Endodermal cell (in vitro differentiated cells): ENCODE data around the gene SH3BP5. TPM values are rescaled to one million over a fixed set of nuclear protein-coding genes. Genes with fewer than 3 reads are reported as not detected.

Experiments
- DNase-seq: peaks from one replicate; pipeline ENCODE4 v3.0.0-alpha.2; 2017
- H3K27ac ChIP-seq: 2 replicates; pipeline ENCODE4 v1.5.1; 2013; ENCODE audit warnings: mild to moderate bottlenecking, low read depth, low read length, moderate library complexity
- H3K27me3 ChIP-seq: 2 replicates; pipeline ENCODE4 v1.6.1; 2013; ENCODE audit warnings: mild to moderate bottlenecking, low read length, moderate library complexity; ENCODE audit not compliant: insufficient read depth, control insufficient read depth, poor library complexity, severe bottlenecking
- H3K36me3 ChIP-seq: 2 replicates; pipeline ENCODE4 v1.7.0; 2013; ENCODE audit warnings: mild to moderate bottlenecking, low read length, moderate library complexity; ENCODE audit not compliant: control insufficient read depth, insufficient read depth
- H3K4me1 ChIP-seq: one replicate; pipeline ENCODE4 v1.7.0; 2013; ENCODE audit warnings: low read length; ENCODE audit not compliant: control insufficient read depth, insufficient read depth
- H3K4me3 ChIP-seq: 2 replicates; pipeline ENCODE4 v1.5.1; 2013; ENCODE audit warnings: mild to moderate bottlenecking, low read length, moderate library complexity
- H3K9ac ChIP-seq: 2 replicates; pipeline ENCODE4 v1.6.1; 2013; ENCODE audit warnings: mild to moderate bottlenecking, low read length, moderate library complexity; ENCODE audit not compliant: poor library complexity, severe bottlenecking; ENCODE audit errors: extremely low read depth
- H3K9me3 ChIP-seq: 2 replicates; pipeline ENCODE4 v1.6.1; 2013; ENCODE audit warnings: mild to moderate bottlenecking, low read length, moderate library complexity; ENCODE audit not compliant: control insufficient read depth
- H3K27ac Mint-ChIP-seq: 2 replicates; pipeline ENCODE4 v1.8.0; 2020; ENCODE audit warnings: mixed read lengths
- H3K27me3 Mint-ChIP-seq: 2 replicates; pipeline ENCODE4 v1.8.0; 2021; ENCODE audit warnings: mild to moderate bottlenecking, mixed read lengths; ENCODE audit not compliant: insufficient read depth
- H3K36me3 Mint-ChIP-seq: 2 replicates; pipeline ENCODE4 v1.8.0; 2020; ENCODE audit warnings: low read depth, mixed read lengths
- H3K4me1 Mint-ChIP-seq: 2 replicates; pipeline ENCODE4 v1.8.0; 2020; ENCODE audit warnings: mixed read lengths
- H3K4me3 Mint-ChIP-seq: 2 replicates; pipeline ENCODE4 v1.8.0; 2020; ENCODE audit warnings: mild to moderate bottlenecking, moderate library complexity, mixed read lengths
- H3K9me3 Mint-ChIP-seq: 2 replicates; pipeline ENCODE4 v1.8.0; 2020; ENCODE audit warnings: mild to moderate bottlenecking, mixed read lengths
- CTCF ChIP-seq: fragments of 200-600 bp; sonication (generic); conservative IDR thresholded peaks from 2 replicates; pipeline ENCODE4 v1.5.0; 2021; ENCODE audit warnings: antibody characterized with exemption, mild to moderate bottlenecking
- WGBS, 2 experiments: methylation state at CpG; one replicate each; pipeline versions ENCODE4 v1.1.5 to v1.1.7; 2013; ENCODE audit warnings: missing lambda C conversion rate in 2 of 2, mixed read lengths in 1 of 2; ENCODE audit not compliant: insufficient coverage in 1 of 2, insufficient read length in 1 of 2; 5-methylcytosine and 5-hydroxymethylcytosine counted together
- total RNA-seq, 2 donors: library from RNA; stranded (reverse); fragmentation: NEBNext Ultra II Directional in 1 of 2; extraction: Animal tissue kit (Norgen Biotek cat#: 25700) in 1 of 2; gene quantifications; 2 replicates in 1 of 2; 3 replicates in 1 of 2; pipeline ENCODE4 v1.2.1, GENCODE V29; 2021

Gene SH3BP5
- total RNA-seq, 2 donors from 2014 or later: 25.8 to 30.3 TPM

DNA sequence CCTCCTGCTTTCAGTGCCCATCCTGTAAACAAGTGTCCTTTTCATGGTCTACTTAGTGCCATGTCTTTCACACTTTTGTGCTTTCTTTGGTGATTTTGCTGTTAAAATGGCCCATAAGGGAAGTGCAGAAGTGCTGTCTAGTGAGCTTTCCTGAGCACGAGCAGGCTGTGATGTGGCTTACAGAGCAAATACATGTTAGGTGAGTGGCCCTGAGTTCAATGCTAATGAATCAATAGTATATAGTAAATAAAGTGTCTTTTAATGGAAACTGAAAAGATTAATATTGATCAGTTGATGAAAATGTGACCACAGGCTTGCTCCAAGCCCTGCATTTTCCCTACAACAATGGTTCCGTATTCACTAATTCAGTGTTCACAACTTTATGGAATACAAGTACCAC lies 5.7 kb downstream of the SH3BP5 start:
- WGBS, 2 experiments: 89 to 91% methylated on average over 1 to 2 of the region's 2 CpGs
- H3K36me3 Mint-ChIP-seq: peaks cover 33% of the 10 kb centered on the region
- peaks cover 32% of the 10 kb centered on the region for H3K36me3 ChIP-seq
- peaks cover 3% of the 10 kb centered on the region for H3K27me3 Mint-ChIP-seq
- no peak overlapping the region for H3K27ac Mint-ChIP-seq
- no peak for TF ChIP-seq CTCF
- H3K9me3 Mint-ChIP-seq: no peaks in the 10 kb centered on the region
- H3K9me3 ChIP-seq: no peaks in the 10 kb centered on the region
- H3K4me3 ChIP-seq: no peak overlapping the region
- H3K4me1 ChIP-seq: peaks cover 21% of the 10 kb centered on the region
- no peaks in the 10 kb centered on the region for H3K27me3 ChIP-seq
- DNase-seq: no peak
- peaks cover 52% of the 10 kb centered on the region for H3K4me1 Mint-ChIP-seq
- no peak overlapping the region for H3K27ac ChIP-seq
- H3K9ac ChIP-seq: no peak overlapping the region
- no peak overlapping the region for H3K4me3 Mint-ChIP-seq

DNA sequence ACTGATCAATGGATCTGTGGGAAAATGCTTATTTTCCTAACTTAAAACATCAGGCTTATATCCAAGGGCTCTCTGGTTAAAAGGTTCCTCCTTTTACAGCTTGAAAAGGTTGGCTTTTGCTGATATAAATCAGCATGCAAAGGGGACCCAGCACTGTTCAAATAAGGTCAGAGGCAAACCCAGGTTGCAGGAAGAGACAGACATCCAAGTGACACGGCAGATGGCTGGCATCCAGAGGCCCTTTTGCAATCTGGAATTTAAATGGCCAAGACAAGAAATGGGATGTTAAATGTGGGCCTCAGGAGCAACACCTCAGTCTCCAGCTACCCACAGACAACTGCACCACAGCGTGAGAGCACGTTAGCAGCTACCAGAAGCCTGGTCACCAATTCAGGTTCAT lies 6.3 kb downstream of the SH3BP5 start:
- Mint-ChIP-seq H3K36me3 (peaks cover 38% of the 10 kb centered on the region), H3K27me3 (no peaks in the 10 kb centered on the region), H3K4me1 (peaks cover 47% of the 10 kb centered on the region), H3K9me3 (no peaks in the 10 kb centered on the region), H3K4me3 (no peak overlapping the region), H3K27ac (no peak overlapping the region)
- Histone ChIP-seq H3K27ac (no peak overlapping the region), H3K9me3 (no peaks in the 10 kb centered on the region), H3K4me1 (peaks cover 21% of the 10 kb centered on the region), H3K4me3 (no peak overlapping the region), H3K9ac (peak overlapping the region; percentile 18), H3K36me3 (peaks cover 32% of the 10 kb centered on the region), H3K27me3 (no peaks in the 10 kb centered on the region)
- no peak for TF ChIP-seq CTCF
- WGBS, 2 experiments: 88 to 93% methylated on average over 3 of the region's 3 CpGs
- no peak for DNase-seq

DNA sequence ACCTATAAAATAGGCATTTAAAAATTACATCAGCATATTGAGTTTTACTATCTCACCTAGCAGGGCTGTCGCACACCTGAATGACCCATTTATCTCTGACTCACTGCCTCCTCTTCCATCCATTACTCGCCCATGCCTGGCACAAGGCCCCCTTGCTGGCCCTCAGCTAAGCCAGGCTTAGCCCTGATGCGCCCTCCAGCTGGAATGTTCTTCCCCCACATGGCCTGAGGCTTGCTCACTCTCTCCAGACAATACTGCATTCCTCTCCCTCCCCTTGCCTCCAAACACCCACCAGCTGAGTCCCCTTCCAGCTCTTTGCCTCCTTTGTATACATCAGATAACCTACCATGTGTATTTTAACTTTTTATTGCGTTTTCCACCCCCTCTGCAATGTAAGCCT lies 7.2 kb downstream of the SH3BP5 start:
- no peak for TF ChIP-seq CTCF
- DNase-seq: peak; percentile 73
- Mint-ChIP-seq H3K27ac (peak overlapping the region; percentile 33), H3K36me3 (peaks cover 38% of the 10 kb centered on the region), H3K27me3 (no peaks in the 10 kb centered on the region), H3K4me1 (peaks cover 39% of the 10 kb centered on the region), H3K9me3 (no peaks in the 10 kb centered on the region), H3K4me3 (no peak overlapping the region)
- H3K4me1 ChIP-seq: peaks cover 13% of the 10 kb centered on the region
- no peak overlapping the region for H3K4me3 ChIP-seq
- H3K9ac ChIP-seq: peak overlapping the region; percentile 18
- no peaks in the 10 kb centered on the region for H3K27me3 ChIP-seq
- no peaks in the 10 kb centered on the region for H3K9me3 ChIP-seq
- no peak overlapping the region for H3K27ac ChIP-seq
- WGBS, 2 experiments: 69% methylated on average over 3 to 4 of the region's 4 CpGs
- H3K36me3 ChIP-seq: peaks cover 32% of the 10 kb centered on the region
